IPS DF 4.7 (cell line): Measurements from ENCODE around the gene AKTIP.
"Not testable (repeated sequence)": the region's sequence is repeated elsewhere in the genome, so short reads cannot be mapped to it uniquely, and the experiment has no call there.

ENCODE experiments used
- DNase-seq: peaks from one replicate; pipeline ENCODE4 v3.0.0-alpha.2; 2013; ENCODE audit warnings: low spot score; ENCODE audit errors: extremely low read depth

The AKTIP gene

GRCh38 chr16:53502331-53503269, at the start of gene AKTIP:
TSS of gene AKTIP (minus strand) at chr16:53503209. CDS start at chr16:53500259, 2,950 bp downstream.
- DNase-seq: no peak

- DNase-seq: no peak
Observed at GRCh38 chr16:53549970-53550690, 47.1 kb upstream of the AKTIP start.

GRCh38 chr16:53546988-53547391, 44.0 kb upstream of the AKTIP start:
- no peak for DNase-seq

GRCh38 chr16:53545433-53545832, 42.4 kb upstream of the AKTIP start:
- no peak for DNase-seq

GRCh38 chr16:53542283-53542682, 39.3 kb upstream of the AKTIP start:
- DNase-seq: no peak

- no peak for DNase-seq
Observed at GRCh38 chr16:53541326-53541725, 38.3 kb upstream of the AKTIP start.

GRCh38 chr16:53539759-53540718, 37.0 kb upstream of the AKTIP start:
- not testable (repeated sequence) for DNase-seq

- DNase-seq: not testable (repeated sequence)
Observed at GRCh38 chr16:53539346-53539745, 36.3 kb upstream of the AKTIP start.

- no peak for DNase-seq
Observed at GRCh38 chr16:53537626-53538025, 34.6 kb upstream of the AKTIP start.

- no peak for DNase-seq
Observed at GRCh38 chr16:53534206-53534605, 31.2 kb upstream of the AKTIP start.

GRCh38 chr16:53530741-53531140, 27.7 kb upstream of the AKTIP start:
- no peak for DNase-seq

GRCh38 chr16:53530046-53530445, 27.0 kb upstream of the AKTIP start:
- DNase-seq: no peak

GRCh38 chr16:53529513-53529912, 26.5 kb upstream of the AKTIP start:
- no peak for DNase-seq

- no peak for DNase-seq
Observed at GRCh38 chr16:53528797-53529196, 25.8 kb upstream of the AKTIP start.

- DNase-seq: no peak
Observed at GRCh38 chr16:53523971-53524548, 21.1 kb upstream of the AKTIP start.

GRCh38 chr16:53523126-53523804, 20.3 kb upstream of the AKTIP start:
- DNase-seq: no peak

GRCh38 chr16:53519417-53520091, 16.5 kb upstream of the AKTIP start:
- no peak for DNase-seq

- no peak for DNase-seq
Observed at GRCh38 chr16:53518550-53519416, 15.8 kb upstream of the AKTIP start.

GRCh38 chr16:53517851-53518250, 14.8 kb upstream of the AKTIP start:
- DNase-seq: no peak
